ENCODE measurements around the gene ENOSF1. TPM values are rescaled to one million over a fixed set of nuclear protein-coding genes. Genes with fewer than 3 reads are reported as not detected.
A peak's percentile ranks its signal among the peaks of the same experiment; 100 is the strongest.

ENOSF1 gene
- total RNA-seq, 2 experiments from 2014 or later = 113 to 114 TPM

- Mint-ChIP-seq H3K27me3 (no peaks in the 10 kb centered on the region), H3K9me3 (no peaks in the 10 kb centered on the region), H3K27ac (no peak overlapping the region), H3K36me3 (ENCODE audit: low read depth) (peaks cover 76% of the 10 kb centered on the region), H3K4me3 (no peak overlapping the region), H3K4me1 (ENCODE audit: low read depth) (peaks cover 53% of the 10 kb centered on the region)
- intact Hi-C loops (cut with micrococcal nuclease) = no loop called here
- DNase-seq (no peak), ATAC-seq (no peak)
- no peak for TF ChIP-seq CTCF (IDR thresholded peaks at IDR 0.05)
- CTCF ChIA-PET = interaction anchor here (1.2 to 4.0 kb wide), 3 partner anchors 8 to 131 kb away, joined by 6 to 18 read pairs (median 6); no protein-coding TSS in a partner anchor
- POLR2A ChIA-PET = no interaction called here
Measured at GRCh38 chr18:708096-708495, 4.3 kb downstream of the ENOSF1 start.

- ChIA-PET POLR2A (interaction anchor here (0.7 kb wide), 1 partner anchor 11 kb away, joined by 4 read pairs; no protein-coding TSS in a partner anchor), CTCF (no interaction called here)
- Mint-ChIP-seq H3K27me3 (no peaks in the 10 kb centered on the region), H3K36me3 (ENCODE audit: low read depth) (peaks cover 70% of the 10 kb centered on the region), H3K4me1 (ENCODE audit: low read depth) (peaks cover 52% of the 10 kb centered on the region), H3K4me3 (no peak overlapping the region), H3K9me3 (no peaks in the 10 kb centered on the region), H3K27ac (peak overlapping the region; percentile 32)
- ATAC-seq = no peak
- intact Hi-C loops (cut with micrococcal nuclease) = no loop called here
- DNase-seq = no peak
- no peak for TF ChIP-seq CTCF (IDR thresholded peaks at IDR 0.05)
Measured at GRCh38 chr18:706405-706804, 6.0 kb downstream of the ENOSF1 start.

- no peak for DNase-seq
- CTCF ChIA-PET = interaction anchor here (0.8 kb wide), 1 partner anchor 136 kb away, joined by 3 read pairs; no protein-coding TSS in a partner anchor
- peak overlapping the region; percentile 82 for H3K27ac Mint-ChIP-seq
- no peak overlapping the region for H3K4me3 Mint-ChIP-seq
- ATAC-seq = no peak
- no peaks in the 10 kb centered on the region for H3K9me3 Mint-ChIP-seq
- intact Hi-C loops (cut with micrococcal nuclease) = no loop called here
- H3K36me3 Mint-ChIP-seq (ENCODE audit: low read depth) = peaks cover 58% of the 10 kb centered on the region
- no peaks in the 10 kb centered on the region for H3K27me3 Mint-ChIP-seq
- POLR2A ChIA-PET = interaction anchor here (0.6 to 1.0 kb wide), 3 partner anchors 9 to 28 kb away, joined by 3 read pairs; partner anchors contain the start of gene ENOSF1
- peaks cover 29% of the 10 kb centered on the region for H3K4me1 Mint-ChIP-seq (ENCODE audit: low read depth)
- no peak for TF ChIP-seq CTCF (IDR thresholded peaks at IDR 0.05)
Measured at GRCh38 chr18:703213-703967, 9.0 kb downstream of the ENOSF1 start.

- intact Hi-C loops (cut with micrococcal nuclease) = no loop called here
Measured at GRCh38 chr18:697800-698199, 14.6 kb downstream of the ENOSF1 start.

More at GRCh38 chr18:697800-698199, 14.6 kb downstream of the ENOSF1 start:
- no peak overlapping the region for H3K4me3 Mint-ChIP-seq
- H3K36me3 Mint-ChIP-seq (ENCODE audit: low read depth) = peaks cover 47% of the 10 kb centered on the region
- no peaks in the 10 kb centered on the region for H3K27me3 Mint-ChIP-seq
- H3K9me3 Mint-ChIP-seq = no peaks in the 10 kb centered on the region
- H3K4me1 Mint-ChIP-seq (ENCODE audit: low read depth) = peaks cover 3% of the 10 kb centered on the region
- DNase-seq = no peak
- H3K27ac Mint-ChIP-seq = no peak overlapping the region
- ChIA-PET POLR2A (no interaction called here), CTCF (no interaction called here)
- no peak for TF ChIP-seq CTCF (IDR thresholded peaks at IDR 0.05)
- ATAC-seq = no peak
